8988T (cell line): ENCODE measurements around the gene PLEKHA7.
"Not testable (repeated sequence)": the region's sequence is repeated elsewhere in the genome, so short reads cannot be mapped to it uniquely, and the experiment has no call there.

ENCODE experiments used
- DNase-seq: peaks from one replicate; pipeline ENCODE4 v3.0.0; 2011

PLEKHA7 gene

DNA sequence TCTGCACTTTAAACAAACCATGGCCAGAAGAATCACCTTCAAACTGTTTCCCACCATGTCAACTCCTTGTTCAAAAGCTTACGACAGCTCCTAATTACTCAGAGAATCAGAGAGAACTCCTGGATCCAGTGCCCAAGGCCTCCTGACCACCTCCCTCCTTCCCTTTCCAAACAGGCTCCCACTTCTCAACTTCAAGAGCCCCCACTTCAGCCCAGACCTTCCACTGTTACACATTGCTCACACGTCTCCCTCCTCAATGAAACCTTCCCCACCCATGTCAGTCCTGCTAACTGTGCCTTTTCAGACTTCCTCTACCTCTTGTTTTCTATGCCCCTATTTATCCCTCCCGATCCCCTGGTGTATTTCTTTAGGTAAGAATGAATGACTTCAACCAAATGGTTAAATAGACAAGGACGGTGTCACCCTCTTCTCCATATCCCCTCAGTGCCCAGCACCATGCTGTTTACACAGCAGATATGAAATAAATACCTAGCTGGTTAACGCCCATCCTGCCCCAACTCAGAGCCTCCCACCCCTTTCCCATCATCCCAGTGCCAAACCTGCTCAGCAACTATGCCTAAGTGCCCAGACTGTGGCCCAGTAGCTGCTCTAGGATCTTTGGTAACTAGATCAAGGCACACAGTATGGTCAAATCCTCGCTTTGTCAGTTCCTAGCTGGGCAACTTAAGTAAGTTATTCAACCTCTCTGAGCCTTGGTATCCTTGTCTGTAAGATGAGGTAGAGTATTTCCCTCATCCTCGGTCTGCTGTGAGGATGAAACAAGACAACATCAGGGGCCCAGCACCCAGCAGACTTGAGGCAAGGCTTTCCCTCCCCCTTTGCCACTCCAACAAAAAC, 36.8 kb downstream of the PLEKHA7 start:
- no peak for DNase-seq

GRCh38 chr11:16976379-16976778, 37.8 kb downstream of the PLEKHA7 start:
- DNase-seq: no peak

DNA sequence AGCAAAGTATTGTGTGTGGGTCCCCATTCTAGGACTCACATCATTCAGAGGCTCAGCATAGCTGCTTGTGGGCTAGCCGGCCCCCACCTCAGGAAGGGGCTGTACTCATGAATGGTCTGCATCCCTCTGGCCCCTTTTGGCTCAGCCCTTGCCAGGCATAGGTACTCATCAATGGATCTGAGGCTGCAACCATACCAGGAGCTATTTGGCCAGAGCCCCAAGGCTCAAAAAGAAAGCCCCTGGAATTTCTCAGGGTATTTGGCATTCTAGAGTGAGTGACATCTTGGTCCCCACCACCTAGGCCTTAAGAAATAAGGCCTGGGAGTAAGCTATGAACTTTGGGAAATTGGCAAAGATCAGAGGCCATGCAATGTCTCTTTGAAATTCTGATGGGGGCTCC, 38.3 kb downstream of the PLEKHA7 start:
- DNase-seq: no peak

- DNase-seq: no peak
Observed at GRCh38 chr11:16973338-16973964, 40.8 kb downstream of the PLEKHA7 start.

DNA sequence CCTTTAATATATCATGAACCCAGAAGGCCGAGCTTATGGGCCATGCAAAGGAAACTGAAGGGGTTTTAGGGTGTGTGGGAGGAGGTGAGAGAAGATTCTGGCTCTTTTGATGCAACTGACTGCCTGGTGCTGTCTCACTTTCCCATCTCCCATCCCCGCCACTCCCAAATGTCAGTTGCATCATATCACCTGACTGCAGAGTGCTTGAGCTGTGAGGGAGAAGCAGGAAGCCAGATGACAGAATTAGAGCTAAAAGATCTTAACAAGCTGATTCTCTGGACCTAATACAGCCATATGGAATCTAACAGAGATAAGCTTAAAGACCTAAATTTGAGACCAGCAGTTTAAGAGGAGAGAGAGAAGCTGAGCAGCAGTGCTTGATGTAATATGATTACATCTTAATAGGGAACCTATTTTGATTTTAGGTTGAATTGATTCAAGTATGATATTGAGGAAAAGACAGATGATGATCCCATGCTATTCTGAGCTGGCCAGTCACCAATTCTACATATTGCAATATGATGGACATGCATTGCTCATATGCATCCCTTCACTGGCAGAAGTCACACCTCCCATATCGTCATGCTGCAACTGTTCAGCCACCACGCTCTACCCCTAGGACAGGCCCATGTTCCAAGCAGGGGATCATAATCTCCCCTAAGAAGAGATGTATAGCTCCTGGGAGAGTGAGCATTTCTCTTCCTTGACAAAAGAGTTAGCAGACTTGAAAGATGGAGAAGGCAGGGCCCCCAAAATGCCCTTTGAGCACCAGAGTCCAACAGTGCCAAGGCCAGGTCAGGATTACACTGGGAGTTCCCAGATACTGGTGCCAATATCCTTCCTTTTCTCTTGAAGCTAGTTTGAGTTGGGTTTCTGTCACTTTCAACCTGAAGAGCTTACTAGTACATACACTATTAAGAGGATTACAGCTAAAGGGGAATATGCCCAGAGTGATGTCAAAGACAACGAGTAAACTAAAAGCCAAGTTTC, 44.9 kb downstream of the PLEKHA7 start:
- DNase-seq: no peak

GRCh38 chr11:16968196-16968595, 46.0 kb downstream of the PLEKHA7 start:
- no peak for DNase-seq

- DNase-seq: no peak
Observed at GRCh38 chr11:16966930-16967671, 47.1 kb downstream of the PLEKHA7 start.

DNA sequence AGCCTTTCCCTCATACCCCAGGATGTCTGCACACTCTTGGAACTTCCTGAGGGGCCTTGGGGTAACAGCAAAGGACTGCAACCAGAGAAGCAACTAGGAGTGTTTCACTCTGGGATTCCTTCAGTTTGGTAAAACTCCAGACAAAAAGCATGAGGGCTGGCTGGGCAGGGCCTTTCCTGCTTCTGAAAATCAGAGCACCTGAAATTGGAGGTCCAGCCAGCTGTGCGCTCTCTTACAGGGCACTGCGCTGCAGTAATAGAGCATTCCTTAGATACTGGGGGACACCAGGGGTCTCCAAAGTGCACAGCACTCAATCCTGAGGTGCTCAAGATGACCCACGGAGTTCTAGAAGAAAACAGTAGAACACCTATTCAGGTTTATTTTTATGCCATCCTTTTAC, 49.7 kb downstream of the PLEKHA7 start:
- no peak for DNase-seq

GRCh38 chr11:16963316-16963876, 50.8 kb downstream of the PLEKHA7 start:
- no peak for DNase-seq

DNA sequence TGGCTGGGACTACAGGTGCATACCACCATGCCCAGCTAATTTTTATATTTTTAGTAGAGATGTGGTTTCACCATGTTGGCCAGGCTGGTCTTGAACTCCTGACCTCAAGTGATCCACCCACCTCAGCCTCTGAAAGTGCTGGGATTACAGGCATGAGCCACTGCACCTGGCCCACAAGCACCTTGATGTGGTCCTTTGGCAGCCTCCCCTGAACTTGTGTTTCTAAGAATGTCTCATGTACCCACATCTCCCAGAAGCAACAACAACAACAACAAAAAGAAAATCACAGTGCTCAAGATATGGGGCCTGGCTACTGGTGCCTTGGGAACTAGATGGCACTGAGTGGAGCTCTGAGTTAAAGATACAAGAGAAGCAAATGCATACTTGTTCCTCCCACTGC, 51.6 kb downstream of the PLEKHA7 start:
- not testable (repeated sequence) for DNase-seq

- DNase-seq: no peak
Observed at GRCh38 chr11:16962146-16962545, 52.1 kb downstream of the PLEKHA7 start.

DNA sequence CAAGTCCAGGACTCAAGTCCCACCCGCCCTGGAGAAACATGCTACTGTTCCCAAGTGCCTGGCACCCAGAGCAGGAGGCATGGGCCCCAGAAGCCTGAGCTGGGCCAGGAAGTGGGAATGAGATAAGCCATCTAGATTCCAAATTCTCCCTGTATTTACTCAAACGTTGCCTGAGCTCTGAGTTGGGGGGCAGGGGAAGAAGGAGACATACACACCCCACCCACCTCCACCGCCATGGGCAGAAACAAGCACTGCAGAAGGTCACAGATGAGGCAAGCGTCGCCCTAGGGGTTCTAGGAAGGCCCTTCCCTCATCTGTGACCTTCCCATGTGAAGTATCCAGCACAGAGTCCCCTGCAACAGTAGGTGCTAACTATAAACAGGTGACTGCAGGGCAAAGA, 54.0 kb downstream of the PLEKHA7 start:
- no peak for DNase-seq

DNA sequence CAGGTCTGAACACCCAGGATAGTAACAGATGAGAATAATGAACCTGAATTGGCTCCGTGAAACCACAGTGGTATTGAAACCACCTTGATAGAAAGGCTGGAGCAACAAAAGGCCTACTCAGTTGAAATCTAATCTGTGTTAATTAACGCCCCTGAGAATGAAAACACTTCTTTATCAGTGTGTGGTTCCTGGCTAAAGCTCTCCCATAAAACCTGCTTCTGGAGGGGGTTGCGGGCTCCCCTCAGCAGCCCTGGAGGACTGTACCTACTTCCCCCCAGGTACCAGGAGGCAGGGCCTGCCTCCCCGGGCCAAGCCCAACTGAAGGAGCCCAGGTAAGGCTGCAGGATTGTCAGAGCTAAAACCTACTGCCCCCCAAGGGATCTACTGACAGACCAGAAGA, 54.6 kb downstream of the PLEKHA7 start:
- no peak for DNase-seq

GRCh38 chr11:16958833-16959232, 55.4 kb downstream of the PLEKHA7 start:
- no peak for DNase-seq

- DNase-seq: no peak
Observed at GRCh38 chr11:16956538-16957153, 57.6 kb downstream of the PLEKHA7 start.

- no peak for DNase-seq
Observed at GRCh38 chr11:16953663-16954062, 60.6 kb downstream of the PLEKHA7 start.

DNA sequence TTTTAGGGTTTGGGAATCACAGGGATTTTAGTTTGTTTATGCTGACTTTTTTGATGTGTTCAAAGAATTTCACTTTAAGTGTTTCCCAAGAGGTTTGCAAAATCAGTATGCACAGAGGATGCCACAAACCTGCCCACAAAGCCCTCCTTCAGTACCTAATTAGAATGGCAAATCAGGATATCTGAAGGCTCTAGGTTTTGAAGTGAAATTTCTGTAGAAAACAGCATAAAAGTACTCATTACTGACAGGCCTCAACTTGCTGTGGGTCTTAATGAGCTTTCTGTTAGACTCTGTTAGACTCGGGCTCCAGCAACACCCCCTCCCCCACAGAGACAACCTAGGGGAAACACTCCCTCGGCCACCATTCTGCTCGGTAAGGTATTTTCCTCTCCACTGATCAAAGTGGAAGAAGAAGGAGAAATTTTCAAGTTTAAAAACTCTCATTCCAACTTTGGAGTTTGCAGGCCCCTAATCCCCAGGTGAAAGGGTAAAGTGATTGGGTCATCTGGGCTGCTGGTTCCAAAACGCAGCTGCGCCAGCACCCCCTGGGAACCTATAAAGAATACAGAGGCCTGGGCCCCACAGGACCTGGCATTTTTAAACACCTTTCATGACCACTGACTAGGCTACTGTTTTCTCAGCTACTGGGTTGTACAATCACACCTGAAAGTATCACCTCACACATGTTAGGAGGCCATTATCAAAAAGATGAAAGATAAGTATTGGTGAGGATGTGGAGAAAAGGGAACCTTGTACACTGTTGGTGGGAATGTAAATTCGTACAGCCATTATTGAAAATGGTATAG, 67.5 kb downstream of the PLEKHA7 start:
- DNase-seq: no peak

- DNase-seq: peak; percentile 46
Observed at GRCh38 chr11:16945671-16946469, 68.3 kb downstream of the PLEKHA7 start.

DNA sequence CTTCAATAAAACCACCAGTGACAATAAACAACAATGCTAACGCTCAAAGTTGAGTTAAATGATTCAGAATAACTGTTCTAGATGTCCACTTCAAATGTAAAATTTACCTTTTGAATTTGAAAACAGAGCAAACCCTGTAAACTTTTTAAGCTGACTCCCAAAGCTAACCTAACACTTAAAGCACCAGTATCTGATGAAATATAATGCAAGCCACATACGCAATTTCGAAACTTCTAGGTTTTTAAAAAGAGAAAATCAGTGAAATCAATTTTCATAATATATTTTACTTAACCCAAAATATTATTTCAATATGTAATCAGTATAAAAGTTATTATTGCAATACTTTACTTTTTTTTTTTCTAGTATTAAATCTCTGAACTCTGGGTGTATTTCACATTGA, 71.3 kb downstream of the PLEKHA7 start:
- no peak for DNase-seq

GRCh38 chr11:16942342-16942741, 71.9 kb downstream of the PLEKHA7 start:
- no peak for DNase-seq
